ENCODE results near the gene GRB10.
"Not testable (repeated sequence)": the region's sequence is repeated elsewhere in the genome, so short reads cannot be mapped to it uniquely, and the experiment has no call there.

GRB10 gene

DNA sequence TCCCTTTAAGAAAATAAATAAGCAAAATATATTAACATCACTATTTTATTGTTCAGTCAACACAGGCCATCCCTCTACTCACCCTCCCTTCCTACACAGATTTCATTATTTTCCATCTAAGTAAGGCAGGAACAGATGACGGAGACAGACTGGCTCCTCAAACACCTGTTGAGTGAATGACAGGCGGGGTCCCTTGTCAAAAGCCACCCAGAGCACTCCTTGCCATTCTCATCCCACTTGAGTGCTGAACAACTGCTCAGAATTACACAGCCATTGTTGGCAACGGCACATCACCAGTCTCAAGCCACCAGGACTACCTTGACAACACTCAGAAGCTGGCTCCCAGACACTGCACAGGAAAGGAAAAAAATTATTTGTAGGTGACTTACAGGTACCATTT, 3.3 kb downstream of the GRB10 start:
- no peak overlapping the region for H3K4me3 ChIP-seq (ENCODE audit: low read depth, low read length)

- H3K4me3 ChIP-seq (ENCODE audit: low read depth, low read length): no peak overlapping the region
Measured at GRCh38 chr7:50778189-50778588, 4.5 kb downstream of the GRB10 start.

GRCh38 chr7:50775836-50776235, 6.9 kb downstream of the GRB10 start:
- no peak overlapping the region for H3K4me3 ChIP-seq (ENCODE audit: low read depth, low read length)

DNA sequence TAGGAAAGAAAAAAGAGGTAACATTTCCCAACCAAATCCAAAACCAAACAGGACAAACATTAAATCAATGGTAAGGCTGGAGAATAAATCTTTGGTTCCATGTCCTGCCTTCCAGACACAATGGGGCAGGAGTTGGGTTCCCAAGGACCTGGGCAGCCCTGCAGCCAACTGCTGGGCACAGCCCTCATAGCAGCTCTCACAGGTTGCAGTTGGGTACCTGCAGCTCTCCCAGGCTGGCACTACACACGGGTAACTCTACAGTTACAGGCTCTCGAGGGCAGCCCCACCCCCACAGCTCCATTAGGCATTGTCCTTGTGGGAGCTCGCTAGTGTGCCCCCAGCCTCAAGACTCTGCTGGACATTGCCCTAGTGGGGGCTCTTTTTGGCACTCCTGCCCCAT, 7.5 kb downstream of the GRB10 start:
- no peak overlapping the region for H3K4me3 ChIP-seq (ENCODE audit: low read depth, low read length)

GRCh38 chr7:50774319-50774718, 8.4 kb downstream of the GRB10 start:
- H3K4me3 ChIP-seq (ENCODE audit: low read depth, low read length): no peak overlapping the region

GRCh38 chr7:50773071-50773470, 9.6 kb downstream of the GRB10 start:
- not testable (repeated sequence) for H3K4me3 ChIP-seq (ENCODE audit: low read depth, low read length)

DNA sequence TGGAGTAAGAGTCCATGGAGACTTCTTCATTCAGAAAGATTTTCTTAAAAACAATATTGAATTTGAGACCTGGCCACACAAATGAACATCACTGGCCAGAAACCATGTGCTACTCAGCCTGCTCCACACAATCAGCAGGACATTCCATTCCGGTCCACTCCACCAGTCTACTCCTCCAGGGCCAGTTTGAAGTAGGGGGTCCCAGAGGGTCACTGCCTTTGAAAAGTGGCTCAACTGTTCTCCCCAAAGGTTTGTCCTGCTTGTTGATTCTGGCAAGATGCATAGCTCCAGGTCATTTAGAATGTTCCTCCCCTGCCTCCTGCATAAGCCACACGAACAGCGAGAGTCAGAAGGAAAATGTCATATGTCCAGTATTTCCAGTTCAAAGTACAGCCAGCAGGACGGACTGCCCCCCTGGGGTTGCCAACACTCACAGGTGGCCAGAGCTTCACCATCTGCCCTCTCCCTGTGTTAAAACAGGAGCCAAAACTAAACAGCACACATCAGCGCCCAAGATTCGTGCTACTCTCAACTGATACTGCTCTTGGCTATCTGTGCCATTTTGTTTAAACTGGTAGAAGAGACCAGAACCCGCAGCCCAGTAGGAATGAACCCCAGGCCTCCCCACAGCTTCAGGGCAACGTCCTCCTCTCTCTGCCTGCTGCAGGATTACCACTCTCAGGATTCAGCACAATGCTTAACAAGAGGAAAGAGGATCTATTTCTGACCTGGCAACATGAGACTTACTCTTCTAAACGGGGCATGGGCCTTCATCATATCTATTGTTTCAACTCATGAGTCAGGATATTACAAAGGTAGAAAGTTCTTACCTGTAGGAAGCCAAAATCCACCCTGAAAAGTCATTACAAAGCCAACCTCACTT, 11.3 kb downstream of the GRB10 start:
- H3K4me3 ChIP-seq (ENCODE audit: low read depth, low read length): no peak overlapping the region

DNA sequence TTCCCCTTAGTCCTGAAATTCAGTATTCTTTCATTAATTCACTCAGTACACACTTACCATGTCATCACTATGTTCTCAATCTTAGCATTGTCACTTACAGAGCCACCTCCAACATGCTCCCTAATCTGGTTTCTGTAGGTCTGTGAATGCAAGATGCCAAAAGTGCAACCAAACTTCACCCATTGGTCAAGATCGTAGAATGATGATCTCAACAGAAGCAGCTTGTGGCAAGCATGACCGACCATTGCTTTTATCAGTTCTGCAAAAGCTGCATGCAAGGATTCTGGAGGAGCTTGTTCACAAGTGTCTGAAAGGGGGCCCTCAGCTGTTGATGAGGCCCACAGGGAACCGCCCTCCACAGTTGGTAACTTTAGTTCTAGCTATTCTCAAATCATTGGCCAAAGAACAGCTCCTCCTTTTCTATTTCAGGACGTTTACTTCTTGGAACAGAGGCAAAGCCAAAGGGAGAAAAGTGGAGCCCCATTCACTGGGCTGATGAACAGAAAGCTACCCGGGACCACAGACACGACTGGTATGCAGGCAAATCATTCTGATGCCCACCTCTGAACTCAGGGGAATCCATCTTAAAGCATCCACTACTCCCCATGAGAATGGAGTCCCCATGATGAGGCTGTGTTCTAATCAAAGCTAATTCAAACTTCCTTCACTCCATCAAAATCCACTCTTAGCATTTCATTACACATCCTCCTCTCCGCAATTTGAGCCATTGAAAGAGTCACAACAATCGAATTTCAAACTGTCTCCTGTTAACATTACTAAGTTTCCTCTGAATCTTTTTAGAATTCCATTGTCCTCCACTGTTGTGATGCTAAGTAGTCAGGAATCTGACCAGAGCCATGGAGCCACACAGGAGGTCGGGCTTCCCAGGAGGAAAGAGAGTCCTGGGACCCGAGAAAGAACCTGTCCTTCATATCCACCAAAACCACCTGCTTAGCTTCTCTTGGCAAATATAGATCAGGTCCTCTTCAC, 13.9 kb downstream of the GRB10 start:
- H3K4me3 ChIP-seq (ENCODE audit: low read depth, low read length): no peak overlapping the region

GRCh38 chr7:50766849-50767207, 15.9 kb downstream of the GRB10 start:
- H3K4me3 ChIP-seq (ENCODE audit: low read depth, low read length): no peak overlapping the region

DNA sequence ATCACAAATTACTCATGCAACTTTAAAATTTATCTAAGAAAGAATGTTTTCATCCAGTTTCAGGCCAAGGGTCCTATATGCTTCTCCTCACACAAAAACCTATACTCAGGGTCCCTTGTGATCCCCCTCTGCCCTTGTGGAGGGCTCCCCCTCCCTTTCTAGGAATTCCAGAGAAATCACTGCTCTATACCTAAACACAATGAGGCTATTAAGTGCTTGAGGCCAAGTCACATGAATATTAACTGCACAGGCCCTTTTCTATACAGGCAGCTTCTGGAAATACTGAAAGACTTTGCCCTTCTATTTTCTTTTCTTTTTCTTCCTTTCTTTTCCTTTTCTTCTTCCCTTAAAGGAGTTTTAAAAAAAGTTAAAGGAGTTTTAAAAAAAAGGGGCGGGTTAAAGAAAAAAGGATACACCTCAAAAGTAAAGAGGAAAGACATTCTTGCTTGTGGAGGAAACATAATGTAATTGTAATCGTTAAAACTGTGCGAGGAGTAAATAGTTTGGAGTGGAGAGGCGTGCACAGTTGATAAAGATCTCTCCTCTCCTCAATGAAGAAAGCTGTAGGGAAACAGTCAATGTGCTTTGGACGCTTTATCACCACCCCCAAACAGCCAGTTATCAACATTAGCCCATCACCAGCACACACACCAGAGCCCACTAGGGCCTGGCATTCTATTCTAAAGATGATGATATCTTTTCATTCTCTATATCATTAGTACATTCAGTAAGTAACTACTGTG, 16.4 kb downstream of the GRB10 start:
- H3K4me3 ChIP-seq (ENCODE audit: low read depth, low read length): no peak overlapping the region

DNA sequence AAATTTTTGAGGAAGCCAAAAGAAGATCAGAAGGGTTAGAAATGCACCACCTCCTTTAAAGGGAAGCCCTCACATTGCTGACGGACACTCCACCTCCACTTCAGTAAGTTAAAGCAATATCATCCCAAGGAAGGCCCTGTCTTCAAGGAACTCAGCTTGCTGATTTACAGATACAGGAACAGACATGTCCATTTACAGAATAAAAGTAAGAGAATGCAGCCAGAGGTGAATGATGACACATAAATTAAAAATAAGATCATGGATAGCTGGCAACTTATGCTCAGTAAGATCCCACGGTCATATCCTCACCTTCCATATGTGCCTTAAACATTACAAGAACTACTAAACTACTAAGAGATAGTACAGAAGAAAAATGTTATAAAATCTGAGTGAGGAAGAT, 20.4 kb downstream of the GRB10 start:
- no peak overlapping the region for H3K4me3 ChIP-seq (ENCODE audit: low read depth, low read length)

GRCh38 chr7:50761713-50762112, 21.0 kb downstream of the GRB10 start:
- H3K4me3 ChIP-seq (ENCODE audit: low read depth, low read length): no peak overlapping the region

- H3K4me3 ChIP-seq (ENCODE audit: low read depth, low read length): no peak overlapping the region
Measured at GRCh38 chr7:50757703-50758390, 24.8 kb downstream of the GRB10 start.

GRCh38 chr7:50756180-50756579, 26.5 kb downstream of the GRB10 start:
- no peak overlapping the region for H3K4me3 ChIP-seq (ENCODE audit: low read depth, low read length)

GRCh38 chr7:50754684-50755083, 28.0 kb downstream of the GRB10 start:
- H3K4me3 ChIP-seq (ENCODE audit: low read depth, low read length): no peak overlapping the region

DNA sequence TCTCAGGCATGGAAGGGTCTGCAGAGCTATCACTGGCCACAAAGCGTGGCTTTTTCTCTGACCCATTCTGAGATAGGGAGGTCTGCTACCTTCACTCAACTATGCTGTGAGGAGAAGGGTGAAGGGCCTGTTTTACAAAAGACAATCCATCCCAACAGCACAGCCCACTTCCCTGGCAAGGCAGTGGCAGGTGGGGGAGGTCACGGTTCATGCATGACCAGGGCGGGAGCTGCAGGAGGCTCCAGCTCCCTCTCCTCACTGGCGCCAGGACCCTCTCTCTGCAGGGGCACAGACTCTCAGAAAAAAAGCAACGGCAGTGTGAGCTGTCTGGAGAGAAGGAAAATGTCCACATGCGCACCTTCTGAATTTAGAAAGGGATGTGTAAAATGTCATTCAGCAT, 28.5 kb downstream of the GRB10 start:
- H3K4me3 ChIP-seq (ENCODE audit: low read depth, low read length): no peak overlapping the region

DNA sequence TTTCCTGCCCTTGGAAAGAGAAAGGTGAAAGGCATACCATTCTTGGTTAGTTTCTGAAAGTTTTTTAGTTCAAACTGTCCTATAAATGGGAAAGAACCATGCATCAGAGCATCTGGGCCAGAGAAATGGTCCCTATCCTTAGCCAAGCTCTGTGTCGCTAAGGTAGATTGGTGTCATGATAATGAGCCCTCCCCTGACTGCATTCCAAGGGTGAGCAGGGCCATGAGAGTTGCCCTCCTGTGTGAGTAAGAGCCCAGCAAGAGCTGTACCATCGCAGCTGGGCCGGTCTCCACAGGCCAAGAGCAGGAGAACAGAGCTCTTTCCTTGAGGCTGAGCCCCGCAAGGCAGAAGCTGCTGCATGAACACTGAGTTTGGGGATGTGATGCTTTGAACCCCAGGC, 30.3 kb downstream of the GRB10 start:
- H3K4me3 ChIP-seq (ENCODE audit: low read depth, low read length): no peak overlapping the region

GRCh38 chr7:50751146-50751545, 31.6 kb downstream of the GRB10 start:
- no peak overlapping the region for H3K4me3 ChIP-seq (ENCODE audit: low read depth, low read length)

GRCh38 chr7:50749896-50750295, 32.8 kb downstream of the GRB10 start:
- no peak overlapping the region for H3K4me3 ChIP-seq (ENCODE audit: low read depth, low read length)

- H3K4me3 ChIP-seq (ENCODE audit: low read depth, low read length): no peak overlapping the region
Measured at GRCh38 chr7:50748472-50748871, 34.2 kb downstream of the GRB10 start.

- H3K4me3 ChIP-seq (ENCODE audit: low read depth, low read length): no peak overlapping the region
Measured at GRCh38 chr7:50745835-50746234, 36.9 kb downstream of the GRB10 start.

Data from iPS-11a (cell line).